Nephron (organoid): ENCODE measurements around the gene KCNQ1.

Experiments used
- H3K27ac Mint-ChIP-seq, 3 experiments: 2 replicates each; pipeline ENCODE4 v1.8.0; 2020; ENCODE audit warnings: mixed read lengths in 3 of 3, mild to moderate bottlenecking in 2 of 3, moderate library complexity in 1 of 3
- H3K27me3 Mint-ChIP-seq: 2 replicates; pipeline ENCODE4 v1.8.0; 2021; ENCODE audit warnings: low read depth, mild to moderate bottlenecking, moderate library complexity, mixed read lengths
- H3K36me3 Mint-ChIP-seq: 2 replicates; pipeline ENCODE4 v1.8.0; 2020; ENCODE audit warnings: low read depth, mixed read lengths
- H3K4me1 Mint-ChIP-seq: 2 replicates; pipeline ENCODE4 v1.8.0; 2020; ENCODE audit warnings: mixed read lengths
- H3K4me3 Mint-ChIP-seq, 3 experiments: 2 replicates each; pipeline ENCODE4 v1.8.0; 2020; ENCODE audit warnings: mild to moderate bottlenecking in 3 of 3, mixed read lengths in 3 of 3, moderate library complexity in 2 of 3
- H3K9me3 Mint-ChIP-seq: 2 replicates; pipeline ENCODE4 v1.8.0; 2020; ENCODE audit warnings: mixed read lengths
- TF ChIP-seq, protein P1 (sequence below), 3 experiments: fragments of 200-600 bp; sonication (generic); IDR thresholded peaks; one replicate each; pipeline ENCODE4 v1.5.0; 2021; ENCODE audit warnings: antibody characterized with exemption in 3 of 3; ENCODE audit not compliant: unreplicated experiment in 3 of 3

KCNQ1 gene

DNA sequence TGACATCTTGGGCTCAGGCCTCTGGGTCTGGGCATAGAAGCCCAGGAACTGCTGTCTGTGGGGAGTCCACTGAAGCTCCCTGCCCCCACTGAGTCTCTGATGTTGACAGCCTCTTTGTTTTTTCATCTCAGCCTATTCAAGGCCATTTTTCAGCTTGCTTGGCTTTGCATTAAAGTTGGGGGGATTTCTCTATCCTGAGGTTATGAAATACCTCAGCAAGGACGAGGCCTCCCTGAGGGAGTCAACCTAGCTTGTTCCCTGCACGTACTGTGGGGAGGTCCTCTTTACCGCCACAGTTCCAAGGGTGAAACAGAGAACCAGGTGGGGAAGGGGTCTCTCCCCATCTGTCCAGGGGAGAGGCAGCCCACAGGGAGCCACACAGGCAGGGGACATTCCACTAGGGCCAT, 246.6 kb downstream of the KCNQ1 start:
- Mint-ChIP-seq H3K4me3 (no peak overlapping the region), H3K36me3 (peaks cover 9% of the 10 kb centered on the region), H3K4me1 (peaks cover 91% of the 10 kb centered on the region), H3K27ac (peak overlapping the region; percentile 63 to 81 (median 79)), H3K27me3 (no peaks in the 10 kb centered on the region), H3K9me3 (no peaks in the 10 kb centered on the region)
- TF ChIP-seq, protein P1, sequence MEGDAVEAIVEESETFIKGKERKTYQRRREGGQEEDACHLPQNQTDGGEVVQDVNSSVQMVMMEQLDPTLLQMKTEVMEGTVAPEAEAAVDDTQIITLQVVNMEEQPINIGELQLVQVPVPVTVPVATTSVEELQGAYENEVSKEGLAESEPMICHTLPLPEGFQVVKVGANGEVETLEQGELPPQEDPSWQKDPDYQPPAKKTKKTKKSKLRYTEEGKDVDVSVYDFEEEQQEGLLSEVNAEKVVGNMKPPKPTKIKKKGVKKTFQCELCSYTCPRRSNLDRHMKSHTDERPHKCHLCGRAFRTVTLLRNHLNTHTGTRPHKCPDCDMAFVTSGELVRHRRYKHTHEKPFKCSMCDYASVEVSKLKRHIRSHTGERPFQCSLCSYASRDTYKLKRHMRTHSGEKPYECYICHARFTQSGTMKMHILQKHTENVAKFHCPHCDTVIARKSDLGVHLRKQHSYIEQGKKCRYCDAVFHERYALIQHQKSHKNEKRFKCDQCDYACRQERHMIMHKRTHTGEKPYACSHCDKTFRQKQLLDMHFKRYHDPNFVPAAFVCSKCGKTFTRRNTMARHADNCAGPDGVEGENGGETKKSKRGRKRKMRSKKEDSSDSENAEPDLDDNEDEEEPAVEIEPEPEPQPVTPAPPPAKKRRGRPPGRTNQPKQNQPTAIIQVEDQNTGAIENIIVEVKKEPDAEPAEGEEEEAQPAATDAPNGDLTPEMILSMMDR (IDR thresholded peaks at IDR 0.05; ENCODE audit: unreplicated experiment in 3 of 3), result no peak

DNA sequence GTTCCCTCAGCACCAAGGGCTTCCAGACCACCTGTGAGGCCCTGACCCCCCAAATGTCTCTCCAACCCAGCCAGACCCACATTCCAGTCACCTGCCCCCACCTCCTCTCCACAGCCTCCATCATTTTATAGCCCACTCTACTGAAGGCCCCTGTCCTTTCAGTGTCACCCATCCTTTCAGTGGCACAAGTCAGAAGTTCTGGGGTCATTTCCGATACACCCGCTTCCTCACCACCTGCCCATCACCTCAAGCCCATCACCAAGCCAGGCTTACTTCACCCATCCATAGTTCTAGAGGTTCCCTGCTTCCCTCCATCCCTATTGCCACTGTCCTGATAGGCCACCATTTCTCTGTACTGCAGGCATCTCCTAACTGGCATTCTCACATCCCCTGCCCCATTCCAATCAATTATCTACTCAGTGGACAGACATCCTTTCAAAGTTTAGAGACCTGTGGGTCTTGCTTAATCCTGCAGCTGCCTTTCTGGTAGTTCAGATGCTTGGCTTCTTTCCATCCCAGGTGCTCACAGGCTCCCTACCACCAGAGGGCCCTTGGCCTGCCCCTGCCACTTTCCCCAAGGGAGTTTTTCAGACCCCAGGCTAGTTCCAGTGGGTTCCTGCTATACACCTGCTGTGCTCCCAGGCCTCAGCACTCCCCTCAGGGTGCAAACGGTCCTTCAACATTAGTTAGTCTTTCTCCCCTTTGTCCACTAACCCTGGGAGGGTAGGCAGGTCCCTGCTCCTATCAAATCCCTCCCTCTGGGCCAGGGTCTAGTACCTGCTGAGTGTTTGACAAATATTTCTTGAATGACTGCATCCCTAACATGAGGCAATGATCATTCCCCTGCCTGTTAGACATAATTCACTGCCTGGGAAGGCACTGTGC, 247.4 kb downstream of the KCNQ1 start:
- TF ChIP-seq, protein P1 (IDR thresholded peaks at IDR 0.05; ENCODE audit: unreplicated experiment in 3 of 3), result peak; percentile 33 to 48 (median 35)
- Mint-ChIP-seq H3K27ac (peak overlapping the region; percentile 74 to 89 (median 88)), H3K9me3 (no peaks in the 10 kb centered on the region), H3K27me3 (no peaks in the 10 kb centered on the region), H3K4me1 (peaks cover 94% of the 10 kb centered on the region), H3K4me3 (peak overlapping the region; percentile 15 to 57 (median 45)), H3K36me3 (peaks cover 9% of the 10 kb centered on the region)

DNA sequence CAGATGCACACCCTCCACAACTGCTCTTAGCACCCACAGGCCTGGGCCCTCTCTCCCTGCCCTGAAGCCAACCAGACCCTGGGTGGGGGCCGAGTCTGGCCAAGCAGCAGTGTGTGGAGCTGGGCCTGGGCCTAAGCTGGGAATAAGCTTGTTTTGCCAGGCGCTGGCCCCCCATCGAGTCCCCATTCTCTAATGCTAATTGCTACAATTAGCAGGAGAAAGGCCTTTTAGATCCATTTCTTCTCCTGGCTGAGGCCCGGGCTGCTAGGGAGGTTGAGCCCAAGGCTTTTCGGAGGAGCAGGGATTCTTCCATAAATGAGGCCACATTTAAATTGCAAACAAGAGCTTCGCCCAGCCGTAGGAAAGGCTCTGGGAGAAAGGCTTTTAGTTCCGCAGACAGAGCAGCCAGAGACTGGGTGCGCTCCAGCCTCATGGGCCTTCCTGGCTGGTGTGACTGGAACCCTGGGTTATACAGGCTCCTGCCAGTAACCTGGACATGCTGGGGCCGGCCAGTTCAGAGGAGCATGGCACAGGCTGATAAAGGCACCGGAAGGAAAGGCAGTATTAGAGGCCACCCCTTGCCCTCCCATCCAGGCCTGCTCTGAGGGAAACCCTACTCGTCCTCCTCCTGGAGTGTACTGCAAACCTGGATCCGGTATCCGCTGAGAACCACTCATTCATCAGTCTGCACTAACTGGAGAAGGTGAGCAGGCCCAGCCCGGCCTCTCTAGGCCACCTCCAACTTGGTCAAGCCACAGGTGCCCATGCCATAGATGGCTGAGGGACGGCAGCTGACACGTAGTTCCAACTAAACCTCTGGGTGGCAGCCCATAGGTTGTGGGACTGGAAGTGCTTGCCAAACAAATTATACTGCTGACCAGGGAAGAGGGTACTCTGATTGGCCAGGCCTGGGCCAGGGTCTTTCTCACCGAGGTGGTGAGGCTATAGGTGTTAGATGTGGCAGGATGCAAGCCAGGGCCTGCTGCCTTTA, 248.8 kb downstream of the KCNQ1 start:
- H3K9me3 Mint-ChIP-seq, result no peaks in the 10 kb centered on the region
- TF ChIP-seq, protein P1 (IDR thresholded peaks at IDR 0.05; ENCODE audit: unreplicated experiment in 3 of 3), result no peak
- peaks cover 9% of the 10 kb centered on the region for H3K36me3 Mint-ChIP-seq
- H3K27ac Mint-ChIP-seq, result peak overlapping the region; percentile 48 to 88 (median 74)
- H3K4me1 Mint-ChIP-seq, result peaks cover 94% of the 10 kb centered on the region
- H3K27me3 Mint-ChIP-seq, result no peaks in the 10 kb centered on the region
- H3K4me3 Mint-ChIP-seq, result peak overlapping the region; percentile 40 to 64 (median 43)

DNA sequence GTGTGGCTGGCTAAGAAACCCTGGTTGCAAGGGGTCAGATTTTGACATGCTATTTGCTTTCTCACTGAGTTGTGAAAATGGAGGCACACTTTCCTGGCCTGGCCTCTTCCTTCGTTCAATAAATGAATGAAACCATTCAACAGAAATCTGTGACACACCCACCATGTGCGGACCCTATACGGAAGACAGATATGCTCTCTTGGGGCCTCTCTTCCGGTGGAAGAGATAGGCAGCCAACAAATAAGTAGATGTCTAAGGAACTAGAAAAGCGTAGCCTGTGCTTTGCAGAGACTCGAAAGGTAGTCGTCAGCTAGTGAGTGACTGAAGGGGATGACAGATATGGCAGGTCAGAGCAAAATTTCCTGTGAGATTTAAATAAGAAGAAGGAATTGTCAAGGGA, 249.7 kb downstream of the KCNQ1 start:
- Mint-ChIP-seq H3K4me3 (peak overlapping the region; percentile 18 to 64 (median 26)), H3K36me3 (peaks cover 9% of the 10 kb centered on the region), H3K27ac (peak overlapping the region in 2 of 3 experiments; percentile 48 to 83), H3K9me3 (no peaks in the 10 kb centered on the region), H3K27me3 (no peaks in the 10 kb centered on the region), H3K4me1 (peaks cover 88% of the 10 kb centered on the region)
- TF ChIP-seq, protein P1 (IDR thresholded peaks at IDR 0.05; ENCODE audit: unreplicated experiment in 3 of 3), result no peak

DNA sequence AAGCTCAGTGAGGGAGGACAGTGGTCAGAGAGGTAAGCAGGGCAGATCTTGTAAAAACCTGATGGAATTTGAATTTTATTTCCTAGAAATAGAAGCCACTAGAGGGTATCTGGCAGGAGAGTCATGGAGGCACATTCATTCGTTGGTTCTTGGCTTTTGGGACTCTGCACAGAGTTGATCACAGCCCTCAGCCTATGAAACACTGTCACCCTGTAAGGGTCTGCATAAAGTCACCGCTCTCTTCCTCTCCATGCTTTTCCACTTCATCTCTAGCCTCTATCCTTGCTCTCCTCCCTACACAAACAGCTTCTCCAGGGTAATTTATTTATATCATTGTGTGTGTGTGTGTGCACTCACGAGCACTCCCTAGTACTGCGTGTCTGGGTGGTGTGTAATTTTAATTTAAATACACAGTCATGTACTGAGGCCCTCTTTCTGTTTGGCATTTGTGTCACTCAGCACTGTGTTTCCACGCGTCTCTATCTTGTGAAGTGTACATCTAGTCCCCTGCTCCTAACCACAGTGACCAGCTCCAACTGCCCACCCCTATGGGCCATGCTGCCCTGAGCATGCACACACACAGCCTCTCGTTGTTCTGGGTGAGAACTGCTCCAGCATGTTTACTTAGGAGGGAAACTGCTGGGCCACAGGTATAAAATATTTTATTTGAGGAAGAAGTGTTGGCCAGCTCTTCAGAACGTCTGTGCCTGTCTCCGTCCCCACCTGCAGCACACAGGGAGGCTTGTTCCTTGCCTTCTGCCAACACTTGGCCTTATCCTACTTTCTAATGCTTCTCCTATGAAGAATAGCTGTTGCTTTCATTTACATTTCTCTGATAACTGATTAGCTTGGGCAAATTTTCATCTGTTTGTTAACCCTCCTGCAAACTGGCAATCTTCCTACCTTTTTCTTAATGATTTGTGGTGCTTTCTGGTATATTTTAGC, 250.5 kb downstream of the KCNQ1 start:
- Mint-ChIP-seq H3K9me3 (no peaks in the 10 kb centered on the region), H3K4me3 (peak overlapping the region; percentile 18 to 64 (median 26)), H3K36me3 (peaks cover 9% of the 10 kb centered on the region), H3K27me3 (no peaks in the 10 kb centered on the region), H3K27ac (peak overlapping the region in 2 of 3 experiments; percentile 48 to 83), H3K4me1 (peaks cover 81% of the 10 kb centered on the region)
- TF ChIP-seq, protein P1 (IDR thresholded peaks at IDR 0.05; ENCODE audit: unreplicated experiment in 3 of 3), result no peak
